Measurements from ENCODE around the gene TSC22D3. TPM values are rescaled to one million over a fixed set of nuclear protein-coding genes. Genes with fewer than 3 reads are reported as not detected.

TSC22D3 gene
- total and polyA plus RNA-seq, 3 experiments from 2014 or later = 45.0 to 790 (median 47.3) TPM

- no peak overlapping the region for H3K27ac ChIP-seq (ENCODE audit: low read depth, low read length)
- POLR2A ChIA-PET = no interaction called here
- DNase-seq = no peak
- no peaks in the 10 kb centered on the region for H3K27me3 ChIP-seq (ENCODE audit: insufficient read depth, low read length, poor library complexity, severe bottlenecking)
- peaks cover 34 to 42% (median 36%) of the 10 kb centered on the region in 3 donors for H3K4me1 Mint-ChIP-seq
- no peaks in the 10 kb centered on the region for H3K9me3 ChIP-seq (ENCODE audit: low read length)
- peaks cover 0 to 3% (median 0%) of the 10 kb centered on the region in 3 donors for H3K36me3 Mint-ChIP-seq
- no peaks in the 10 kb centered on the region for H3K36me3 ChIP-seq (ENCODE audit: insufficient read depth, low read length)
- no peak overlapping the region for H3K4me3 ChIP-seq (ENCODE audit: low read length)
- CTCF ChIA-PET = no interaction called here
- H3K4me3 Mint-ChIP-seq = peak overlapping the region in 1 of 7 donors; percentile 20
- H3K9me3 Mint-ChIP-seq = peaks cover 0 to 3% (median 3%) of the 10 kb centered on the region in 5 donors
- H3K4me1 ChIP-seq (ENCODE audit: insufficient read depth, low read length) = peaks cover 34% of the 10 kb centered on the region
- H3K27ac Mint-ChIP-seq = peak overlapping the region in 2 of 8 donors; percentile 8 to 72
- H3K27me3 Mint-ChIP-seq = peaks cover 0 to 5% of the 10 kb centered on the region in 2 donors
Measured at GRCh38 chrX:107744868-107745267, 30.7 kb downstream of the TSC22D3 start.

GRCh38 chrX:107743995-107744394 is 31.6 kb downstream of the TSC22D3 start:
- Histone ChIP-seq H3K27me3 (ENCODE audit: insufficient read depth, low read length, poor library complexity, severe bottlenecking) (no peaks in the 10 kb centered on the region), H3K4me1 (ENCODE audit: insufficient read depth, low read length) (peaks cover 43% of the 10 kb centered on the region), H3K27ac (ENCODE audit: low read depth, low read length) (no peak overlapping the region), H3K4me3 (ENCODE audit: low read length) (no peak overlapping the region), H3K9me3 (ENCODE audit: low read length) (no peaks in the 10 kb centered on the region), H3K36me3 (ENCODE audit: insufficient read depth, low read length) (no peaks in the 10 kb centered on the region)
- peaks cover 38 to 51% (median 42%) of the 10 kb centered on the region in 3 donors for H3K4me1 Mint-ChIP-seq
- no peak for DNase-seq
- no peak overlapping the region for H3K4me3 Mint-ChIP-seq
- ChIA-PET CTCF (interaction anchor here (1.4 to 4.1 kb wide), 2 partner anchors 31 to 71 kb away, joined by 4 to 33 read pairs; partner anchors contain the start of gene TSC22D3), POLR2A (interaction anchor here (2.5 kb wide), 1 partner anchor 32 kb away, joined by 14 read pairs; the partner anchor contains the start of gene TSC22D3)
- peaks cover 0 to 3% (median 3%) of the 10 kb centered on the region in 5 donors for H3K9me3 Mint-ChIP-seq
- H3K27ac Mint-ChIP-seq = peak overlapping the region in 4 of 8 donors; percentile 43 to 99 (median 72)
- peaks cover 0 to 3% (median 0%) of the 10 kb centered on the region in 3 donors for H3K36me3 Mint-ChIP-seq
- peaks cover 0 to 5% of the 10 kb centered on the region in 2 donors for H3K27me3 Mint-ChIP-seq

- ChIA-PET CTCF (interaction anchor here (1.0 to 4.7 kb wide), 6 partner anchors 13 to 88 kb away, joined by 3 to 47 read pairs (median 17); partner anchors contain the start of genes NCBP2L and TSC22D3), POLR2A (interaction anchor here (0.6 to 3.1 kb wide), 5 partner anchors 25 to 114 kb away, joined by 3 to 33 read pairs (median 14); partner anchors contain the start of genes PRPS1 and TSC22D3)
- H3K27ac ChIP-seq (ENCODE audit: low read depth, low read length) = peak overlapping the region; percentile 61
- H3K9me3 ChIP-seq (ENCODE audit: low read length) = no peaks in the 10 kb centered on the region
- H3K4me3 Mint-ChIP-seq = peak overlapping the region; percentile 78 to 88 (median 83)
- H3K4me3 ChIP-seq (ENCODE audit: low read length) = peak overlapping the region; percentile 58
- H3K4me1 Mint-ChIP-seq = peaks cover 38 to 54% (median 42%) of the 10 kb centered on the region in 3 donors
- peak in 1 of 5 donors; percentile 45 for DNase-seq
- H3K4me1 ChIP-seq (ENCODE audit: insufficient read depth, low read length) = peaks cover 44% of the 10 kb centered on the region
- H3K27me3 Mint-ChIP-seq = peaks cover 0 to 5% of the 10 kb centered on the region in 2 donors
- H3K27me3 ChIP-seq (ENCODE audit: insufficient read depth, low read length, poor library complexity, severe bottlenecking) = no peaks in the 10 kb centered on the region
- peak overlapping the region; percentile 92 to 99 (median 96) for H3K27ac Mint-ChIP-seq
- H3K36me3 ChIP-seq (ENCODE audit: insufficient read depth, low read length) = no peaks in the 10 kb centered on the region
- H3K36me3 Mint-ChIP-seq = peaks cover 0 to 3% (median 0%) of the 10 kb centered on the region in 3 donors
- H3K9me3 Mint-ChIP-seq = peaks cover 0 to 3% (median 3%) of the 10 kb centered on the region in 5 donors
Measured at GRCh38 chrX:107742700-107743191, 32.8 kb downstream of the TSC22D3 start.

GRCh38 chrX:107741404-107741790 is 34.2 kb downstream of the TSC22D3 start:
- Histone ChIP-seq H3K27ac (ENCODE audit: low read depth, low read length) (peak overlapping the region; percentile 61), H3K4me1 (ENCODE audit: insufficient read depth, low read length) (peaks cover 44% of the 10 kb centered on the region), H3K36me3 (ENCODE audit: insufficient read depth, low read length) (no peaks in the 10 kb centered on the region), H3K27me3 (ENCODE audit: insufficient read depth, low read length, poor library complexity, severe bottlenecking) (no peaks in the 10 kb centered on the region), H3K9me3 (ENCODE audit: low read length) (no peaks in the 10 kb centered on the region), H3K4me3 (ENCODE audit: low read length) (peak overlapping the region; percentile 51)
- DNase-seq = no peak
- ChIA-PET POLR2A (interaction anchor here (0.7 to 3.1 kb wide), 12 partner anchors 19 to 113 kb away, joined by 3 to 33 read pairs (median 5); partner anchors contain the start of genes MID2, PRPS1 and TSC22D3), CTCF (interaction anchor here (0.9 to 4.7 kb wide), 7 partner anchors 22 to 87 kb away, joined by 3 to 47 read pairs (median 3); partner anchors contain the start of genes NCBP2L and TSC22D3)
- peaks cover 0 to 3% (median 0%) of the 10 kb centered on the region in 3 donors for H3K36me3 Mint-ChIP-seq
- peaks cover 0 to 5% of the 10 kb centered on the region in 2 donors for H3K27me3 Mint-ChIP-seq
- peaks cover 38 to 54% (median 42%) of the 10 kb centered on the region in 3 donors for H3K4me1 Mint-ChIP-seq
- peaks cover 0 to 3% (median 3%) of the 10 kb centered on the region in 5 donors for H3K9me3 Mint-ChIP-seq
- H3K27ac Mint-ChIP-seq = peak overlapping the region; percentile 92 to 99 (median 96)
- H3K4me3 Mint-ChIP-seq = peak overlapping the region; percentile 78 to 88 (median 83)

- Histone ChIP-seq H3K9me3 (ENCODE audit: low read length) (no peaks in the 10 kb centered on the region), H3K4me3 (ENCODE audit: low read length) (no peak overlapping the region), H3K4me1 (ENCODE audit: insufficient read depth, low read length) (peaks cover 44% of the 10 kb centered on the region), H3K36me3 (ENCODE audit: insufficient read depth, low read length) (no peaks in the 10 kb centered on the region), H3K27me3 (ENCODE audit: insufficient read depth, low read length, poor library complexity, severe bottlenecking) (no peaks in the 10 kb centered on the region), H3K27ac (ENCODE audit: low read depth, low read length) (no peak overlapping the region)
- ChIA-PET POLR2A (interaction anchor here (3.1 kb wide), 1 partner anchor 22 kb away, joined by 33 read pairs; no protein-coding TSS in a partner anchor), CTCF (interaction anchor here (1.6 to 4.7 kb wide), 4 partner anchors 11 to 67 kb away, joined by 4 to 47 read pairs (median 20); partner anchors contain the start of genes NCBP2L and TSC22D3)
- Mint-ChIP-seq H3K4me1 (peaks cover 38 to 52% (median 42%) of the 10 kb centered on the region in 3 donors), H3K9me3 (peaks cover 0 to 3% (median 3%) of the 10 kb centered on the region in 5 donors), H3K27ac (peak overlapping the region in 7 of 8 donors; percentile 34 to 99 (median 73)), H3K27me3 (peaks cover 0 to 5% of the 10 kb centered on the region in 2 donors), H3K4me3 (peak overlapping the region in 1 of 7 donors; percentile 68), H3K36me3 (peaks cover 0 to 3% (median 0%) of the 10 kb centered on the region in 3 donors)
- no peak for DNase-seq
Measured at GRCh38 chrX:107739541-107739940, 36.0 kb downstream of the TSC22D3 start.

GRCh38 chrX:107738768-107739167 is 36.8 kb downstream of the TSC22D3 start:
- Histone ChIP-seq H3K4me1 (ENCODE audit: insufficient read depth, low read length) (peaks cover 44% of the 10 kb centered on the region), H3K4me3 (ENCODE audit: low read length) (no peak overlapping the region), H3K9me3 (ENCODE audit: low read length) (no peaks in the 10 kb centered on the region), H3K27ac (ENCODE audit: low read depth, low read length) (no peak overlapping the region), H3K36me3 (ENCODE audit: insufficient read depth, low read length) (no peaks in the 10 kb centered on the region), H3K27me3 (ENCODE audit: insufficient read depth, low read length, poor library complexity, severe bottlenecking) (no peaks in the 10 kb centered on the region)
- ChIA-PET POLR2A (no interaction called here), CTCF (interaction anchor here (2.6 to 4.7 kb wide), 3 partner anchors 21 to 66 kb away, joined by 10 to 47 read pairs (median 30); partner anchors contain the start of genes NCBP2L and TSC22D3)
- H3K27ac Mint-ChIP-seq = peak overlapping the region in 2 of 8 donors; percentile 60 to 61
- peaks cover 0 to 3% (median 0%) of the 10 kb centered on the region in 3 donors for H3K36me3 Mint-ChIP-seq
- peaks cover 0 to 3% (median 3%) of the 10 kb centered on the region in 5 donors for H3K9me3 Mint-ChIP-seq
- no peak overlapping the region for H3K4me3 Mint-ChIP-seq
- H3K27me3 Mint-ChIP-seq = peaks cover 0 to 5% of the 10 kb centered on the region in 2 donors
- H3K4me1 Mint-ChIP-seq = peaks cover 35 to 49% (median 42%) of the 10 kb centered on the region in 3 donors
- no peak for DNase-seq

GRCh38 chrX:107738272-107738671 is 37.3 kb downstream of the TSC22D3 start:
- CTCF ChIA-PET = interaction anchor here (1.2 to 4.7 kb wide), 3 partner anchors 21 to 65 kb away, joined by 6 to 47 read pairs (median 10); partner anchors contain the start of gene NCBP2L
- no peak for DNase-seq
- peaks cover 0 to 3% (median 3%) of the 10 kb centered on the region in 5 donors for H3K9me3 Mint-ChIP-seq
- POLR2A ChIA-PET = no interaction called here
- H3K36me3 Mint-ChIP-seq = peaks cover 0 to 3% (median 0%) of the 10 kb centered on the region in 3 donors
- H3K4me3 ChIP-seq (ENCODE audit: low read length) = no peak overlapping the region
- no peak overlapping the region for H3K4me3 Mint-ChIP-seq
- peak overlapping the region in 1 of 8 donors; percentile 58 for H3K27ac Mint-ChIP-seq
- no peak overlapping the region for H3K27ac ChIP-seq (ENCODE audit: low read depth, low read length)
- no peaks in the 10 kb centered on the region for H3K9me3 ChIP-seq (ENCODE audit: low read length)
- H3K36me3 ChIP-seq (ENCODE audit: insufficient read depth, low read length) = no peaks in the 10 kb centered on the region
- peaks cover 32 to 44% (median 40%) of the 10 kb centered on the region in 3 donors for H3K4me1 Mint-ChIP-seq
- no peaks in the 10 kb centered on the region for H3K27me3 ChIP-seq (ENCODE audit: insufficient read depth, low read length, poor library complexity, severe bottlenecking)
- peaks cover 0 to 6% of the 10 kb centered on the region in 2 donors for H3K27me3 Mint-ChIP-seq
- peaks cover 39% of the 10 kb centered on the region for H3K4me1 ChIP-seq (ENCODE audit: insufficient read depth, low read length)

Measured in CD8-positive, alpha-beta memory T cell (primary cell).